ENCODE results near the gene FBXO24. TPM values are rescaled to one million over a fixed set of nuclear protein-coding genes. Genes with fewer than 3 reads are reported as not detected.

The FBXO24 gene
- total RNA-seq, 3 donors from 2014 or later (not counting 1 experiment from before 2014, with no cell fraction given), result 0.45 to 0.94 (median 0.88) TPM

DNA sequence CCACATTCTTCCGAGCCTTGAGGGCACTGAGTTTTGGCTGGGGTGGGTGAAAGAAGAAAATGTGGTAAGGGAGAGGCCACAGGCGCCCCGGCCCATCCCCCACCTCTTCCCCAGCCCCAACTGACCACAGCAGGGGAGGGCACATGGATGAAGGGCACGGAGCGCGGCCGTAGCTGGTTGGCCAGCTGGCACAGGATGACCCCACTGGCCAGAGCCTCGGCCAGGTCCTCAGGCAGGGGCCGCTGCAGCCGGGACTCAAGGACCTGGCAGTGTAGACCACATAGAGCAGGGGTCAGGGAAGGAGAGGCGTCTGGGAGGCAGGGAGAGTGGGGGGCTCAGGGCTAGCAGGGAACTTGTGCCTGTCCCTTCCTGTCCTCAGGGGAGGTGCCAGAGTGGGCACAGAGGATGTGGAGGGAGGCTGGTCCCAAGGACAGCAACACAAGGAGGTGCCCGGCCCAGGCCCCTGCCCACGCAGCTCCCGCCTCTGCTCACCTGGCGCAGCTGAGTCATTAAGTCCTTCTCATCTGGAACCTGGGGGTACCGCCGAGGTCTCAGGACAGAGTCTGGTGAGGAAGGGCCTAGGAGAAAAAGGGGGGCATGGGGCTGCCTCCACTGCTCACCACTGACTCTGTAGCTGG lies 10.3 kb upstream of the FBXO24 start:
- 93% methylated on average over 16 of the region's 17 CpGs for WGBS (ENCODE audit: insufficient coverage)

DNA sequence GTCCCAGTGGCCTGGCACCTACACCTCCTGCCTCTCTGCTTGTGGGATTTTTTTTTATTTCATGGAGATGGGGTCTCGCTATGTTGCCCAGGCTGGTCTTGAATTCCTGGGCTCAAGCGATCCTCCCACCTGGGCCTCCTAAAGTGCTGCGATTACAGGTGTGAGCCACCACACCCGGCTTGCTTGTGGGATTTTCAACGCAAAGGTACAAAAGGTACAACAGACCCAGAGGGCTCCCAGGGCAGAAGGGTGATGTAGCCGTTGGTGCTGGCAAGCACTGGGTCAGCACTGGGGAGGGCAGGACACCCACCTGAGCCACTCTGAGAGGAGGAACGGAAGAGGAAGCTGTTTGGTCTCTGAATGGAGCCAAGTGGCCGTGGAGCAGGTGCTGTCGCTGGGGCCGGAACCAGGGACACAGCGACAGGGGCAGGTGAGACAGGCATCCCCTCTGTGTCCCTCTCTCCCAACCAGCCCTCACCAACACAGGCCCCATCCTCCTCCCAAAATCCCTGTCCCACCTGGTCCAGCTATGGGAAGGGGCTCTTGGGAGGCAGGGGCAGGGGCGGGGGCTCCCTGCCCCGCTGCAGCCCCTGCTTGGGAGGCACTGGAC lies 9.6 kb upstream of the FBXO24 start:
- no peak overlapping the region for H3K4me3 Mint-ChIP-seq
- TF ChIP-seq, protein P1, sequence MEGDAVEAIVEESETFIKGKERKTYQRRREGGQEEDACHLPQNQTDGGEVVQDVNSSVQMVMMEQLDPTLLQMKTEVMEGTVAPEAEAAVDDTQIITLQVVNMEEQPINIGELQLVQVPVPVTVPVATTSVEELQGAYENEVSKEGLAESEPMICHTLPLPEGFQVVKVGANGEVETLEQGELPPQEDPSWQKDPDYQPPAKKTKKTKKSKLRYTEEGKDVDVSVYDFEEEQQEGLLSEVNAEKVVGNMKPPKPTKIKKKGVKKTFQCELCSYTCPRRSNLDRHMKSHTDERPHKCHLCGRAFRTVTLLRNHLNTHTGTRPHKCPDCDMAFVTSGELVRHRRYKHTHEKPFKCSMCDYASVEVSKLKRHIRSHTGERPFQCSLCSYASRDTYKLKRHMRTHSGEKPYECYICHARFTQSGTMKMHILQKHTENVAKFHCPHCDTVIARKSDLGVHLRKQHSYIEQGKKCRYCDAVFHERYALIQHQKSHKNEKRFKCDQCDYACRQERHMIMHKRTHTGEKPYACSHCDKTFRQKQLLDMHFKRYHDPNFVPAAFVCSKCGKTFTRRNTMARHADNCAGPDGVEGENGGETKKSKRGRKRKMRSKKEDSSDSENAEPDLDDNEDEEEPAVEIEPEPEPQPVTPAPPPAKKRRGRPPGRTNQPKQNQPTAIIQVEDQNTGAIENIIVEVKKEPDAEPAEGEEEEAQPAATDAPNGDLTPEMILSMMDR (IDR thresholded peaks at IDR 0.05), result no peak
- H3K27ac Mint-ChIP-seq, result no peak overlapping the region
- peaks cover 3% of the 10 kb centered on the region for H3K4me1 ChIP-seq (ENCODE audit: control insufficient read depth, insufficient read depth, low read length)
- H3K36me3 ChIP-seq (ENCODE audit: control insufficient read depth, insufficient read depth, low read length), result peaks cover 77% of the 10 kb centered on the region
- no peaks in the 10 kb centered on the region for H3K27me3 Mint-ChIP-seq (ENCODE audit: low read depth in 2 of 2)
- no peaks in the 10 kb centered on the region for H3K36me3 Mint-ChIP-seq
- H3K4me1 Mint-ChIP-seq, result peaks cover 0 to 16% of the 10 kb centered on the region in 2 donors
- no peak overlapping the region for H3K4me3 ChIP-seq (ENCODE audit: low read length)
- H3K9me3 Mint-ChIP-seq, result no peaks in the 10 kb centered on the region
- H3K27me3 ChIP-seq (ENCODE audit: control insufficient read depth, insufficient read depth, low read length), result no peaks in the 10 kb centered on the region
- H3K27ac ChIP-seq (ENCODE audit: low read length), result no peak overlapping the region
- no peaks in the 10 kb centered on the region for H3K9me3 ChIP-seq (ENCODE audit: control insufficient read depth, insufficient read depth, low read length)
- ATAC-seq (no peak), DNase-seq (no peak)
- 95% methylated on average over 13 of the region's 13 CpGs for WGBS (ENCODE audit: insufficient coverage)
- intact Hi-C loops (cut with micrococcal nuclease), result no loop called here

More for the DNA sequence above, 10.3 kb upstream of the FBXO24 start:
- Histone ChIP-seq H3K4me1 (ENCODE audit: control insufficient read depth, insufficient read depth, low read length) (peaks cover 6% of the 10 kb centered on the region), H3K36me3 (ENCODE audit: control insufficient read depth, insufficient read depth, low read length) (peaks cover 71% of the 10 kb centered on the region), H3K4me3 (ENCODE audit: low read length) (no peak overlapping the region), H3K27me3 (ENCODE audit: control insufficient read depth, insufficient read depth, low read length) (no peaks in the 10 kb centered on the region), H3K9me3 (ENCODE audit: control insufficient read depth, insufficient read depth, low read length) (no peaks in the 10 kb centered on the region), H3K27ac (ENCODE audit: low read length) (no peak overlapping the region)
- H3K4me3 Mint-ChIP-seq, result no peak overlapping the region
- ATAC-seq, result no peak
- no peaks in the 10 kb centered on the region for H3K27me3 Mint-ChIP-seq (ENCODE audit: low read depth in 2 of 2)
- H3K36me3 Mint-ChIP-seq, result no peaks in the 10 kb centered on the region
- no peak overlapping the region for H3K27ac Mint-ChIP-seq
- no peak for DNase-seq
- peaks cover 0 to 16% of the 10 kb centered on the region in 2 donors for H3K4me1 Mint-ChIP-seq
- intact Hi-C loops (cut with micrococcal nuclease), result no loop called here
- no peaks in the 10 kb centered on the region for H3K9me3 Mint-ChIP-seq
- TF ChIP-seq, protein P1 (IDR thresholded peaks at IDR 0.05), result no peak

DNA sequence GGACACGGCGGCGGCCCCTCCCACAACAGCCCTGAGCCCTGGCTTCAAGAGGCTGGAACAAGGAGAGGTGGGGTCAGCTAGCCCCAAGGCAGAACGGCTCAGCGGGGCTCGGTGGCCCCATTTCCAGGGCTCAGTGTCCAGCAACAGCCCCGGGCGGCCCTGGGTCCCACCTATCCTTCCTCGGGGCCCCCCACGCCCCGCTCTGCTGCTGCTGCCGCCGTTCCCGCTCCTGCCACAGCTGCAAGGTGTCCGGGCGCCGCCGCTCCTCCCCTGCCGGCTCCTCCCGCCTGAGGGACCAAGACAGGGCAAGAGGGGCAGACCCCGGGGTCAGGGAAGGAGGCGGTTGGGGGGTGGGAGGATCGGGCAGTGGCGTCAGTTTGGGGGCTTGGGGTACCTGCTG lies 9.0 kb upstream of the FBXO24 start:
- Histone ChIP-seq H3K36me3 (ENCODE audit: control insufficient read depth, insufficient read depth, low read length) (peaks cover 83% of the 10 kb centered on the region), H3K4me1 (ENCODE audit: control insufficient read depth, insufficient read depth, low read length) (peaks cover 7% of the 10 kb centered on the region), H3K9me3 (ENCODE audit: control insufficient read depth, insufficient read depth, low read length) (no peaks in the 10 kb centered on the region), H3K27me3 (ENCODE audit: control insufficient read depth, insufficient read depth, low read length) (no peaks in the 10 kb centered on the region), H3K4me3 (ENCODE audit: low read length) (no peak overlapping the region), H3K27ac (ENCODE audit: low read length) (no peak overlapping the region)
- no peaks in the 10 kb centered on the region for H3K27me3 Mint-ChIP-seq (ENCODE audit: low read depth in 2 of 2)
- intact Hi-C loops (cut with micrococcal nuclease), result no loop called here
- no peak overlapping the region for H3K27ac Mint-ChIP-seq
- ATAC-seq (no peak), DNase-seq (no peak)
- 97% methylated on average over 24 of the region's 24 CpGs for WGBS (ENCODE audit: insufficient coverage)
- no peak overlapping the region for H3K4me3 Mint-ChIP-seq
- H3K4me1 Mint-ChIP-seq, result peaks cover 0 to 13% of the 10 kb centered on the region in 2 donors
- H3K9me3 Mint-ChIP-seq, result no peaks in the 10 kb centered on the region
- H3K36me3 Mint-ChIP-seq, result no peaks in the 10 kb centered on the region
- TF ChIP-seq, protein P1 (IDR thresholded peaks at IDR 0.05), result no peak

Measured in natural killer cell (primary cell).